Mesendoderm (in vitro differentiated cells): ENCODE results near the gene SHD. TPM values are rescaled to one million over a fixed set of nuclear protein-coding genes. Genes with fewer than 3 reads are reported as not detected.
"Not testable (repeated sequence)": the region's sequence is repeated elsewhere in the genome, so short reads cannot be mapped to it uniquely, and the experiment has no call there.

Source experiments
- DNase-seq: peaks from one replicate; pipeline ENCODE4 v3.0.0; 2013
- H2AK5ac ChIP-seq: 2 replicates; pipeline ENCODE4 v1.6.1; 2013; ENCODE audit warnings: low read length, inconsistent platforms
- H2BK120ac ChIP-seq: 2 replicates; pipeline ENCODE4 v1.6.1; 2013; ENCODE audit warnings: low read depth, mild to moderate bottlenecking, low read length, moderate library complexity, mixed read lengths
- H2BK15ac ChIP-seq: replicated peaks from 2 replicates; pipeline ENCODE4 v1.6.1; 2013; ENCODE audit warnings: low read depth, mild to moderate bottlenecking, moderate library complexity
- H2BK5ac ChIP-seq: 2 replicates; pipeline ENCODE4 v1.6.1; 2013; ENCODE audit warnings: low read length, inconsistent platforms
- H3K18ac ChIP-seq: 2 replicates; pipeline ENCODE4 v1.6.1; 2013; ENCODE audit warnings: mild to moderate bottlenecking, low read length, mixed read lengths
- H3K23ac ChIP-seq: one replicate; pipeline ENCODE4 v1.6.1; 2013; ENCODE audit warnings: low read length
- H3K27ac ChIP-seq: 2 replicates; pipeline ENCODE4 v1.5.1; 2013; ENCODE audit warnings: low read depth, mild to moderate bottlenecking, inconsistent platforms, low read length, moderate library complexity
- H3K27me3 ChIP-seq: 2 replicates; pipeline ENCODE4 v1.6.1; 2013; ENCODE audit warnings: low read length, control low read depth, mild to moderate bottlenecking, inconsistent platforms; ENCODE audit not compliant: insufficient read depth, poor library complexity
- H3K36me3 ChIP-seq: 2 replicates; pipeline ENCODE4 v1.6.1; 2013; ENCODE audit warnings: low read length, inconsistent platforms; ENCODE audit not compliant: control insufficient read depth, insufficient read depth
- H3K4ac ChIP-seq: one replicate; pipeline ENCODE4 v1.6.1; 2013; ENCODE audit warnings: low read depth, mild to moderate bottlenecking, low read length, moderate library complexity
- H3K4me1 ChIP-seq: 2 replicates; pipeline ENCODE4 v1.6.1; 2013; ENCODE audit warnings: low read depth, low read length, inconsistent platforms; ENCODE audit not compliant: control insufficient read depth
- H3K4me2 ChIP-seq: 2 replicates; pipeline ENCODE4 v1.6.1; 2013; ENCODE audit warnings: low read length
- H3K4me3 ChIP-seq: 2 replicates; pipeline ENCODE4 v1.5.1; 2013; ENCODE audit warnings: mild to moderate bottlenecking, low read length
- H3K56ac ChIP-seq: one replicate; pipeline ENCODE4 v1.6.1; 2013; ENCODE audit warnings: low read length
- H3K79me1 ChIP-seq: 2 replicates; pipeline ENCODE4 v1.6.1; 2013; ENCODE audit warnings: low read length, inconsistent platforms
- H3K79me2 ChIP-seq: 2 replicates; pipeline ENCODE4 v1.6.1; 2013; ENCODE audit warnings: mild to moderate bottlenecking, low read length; ENCODE audit not compliant: control insufficient read depth, insufficient read depth
- H3K9ac ChIP-seq: 2 replicates; pipeline ENCODE4 v1.6.1; 2013; ENCODE audit warnings: low read length, inconsistent platforms
- H4K5ac ChIP-seq: one replicate; pipeline ENCODE4 v1.6.1; 2013; ENCODE audit warnings: low read length
- H4K8ac ChIP-seq: one replicate; pipeline ENCODE4 v1.6.1; 2013; ENCODE audit warnings: low read depth, mild to moderate bottlenecking, control low read depth, low read length, moderate library complexity
- WGBS: extraction: QIAGEN DNeasy Blood & Tissue Kit; methylation state at CpG from one replicate; pipeline ENCODE4 v1.1.7; 2013; ENCODE audit warnings: low lambda C conversion rate, missing lambda C conversion rate; ENCODE audit not compliant: insufficient coverage; ENCODE audit errors: extremely low coverage; 5-methylcytosine and 5-hydroxymethylcytosine counted together
- polyA plus RNA-seq, 2 experiments: library from polyadenylated mRNA; stranded (reverse); fragments of 200-250 nt; gene quantifications; one replicate each; pipeline ENCODE4 v1.2.3, GENCODE V29; 2013

The SHD gene, protein sequence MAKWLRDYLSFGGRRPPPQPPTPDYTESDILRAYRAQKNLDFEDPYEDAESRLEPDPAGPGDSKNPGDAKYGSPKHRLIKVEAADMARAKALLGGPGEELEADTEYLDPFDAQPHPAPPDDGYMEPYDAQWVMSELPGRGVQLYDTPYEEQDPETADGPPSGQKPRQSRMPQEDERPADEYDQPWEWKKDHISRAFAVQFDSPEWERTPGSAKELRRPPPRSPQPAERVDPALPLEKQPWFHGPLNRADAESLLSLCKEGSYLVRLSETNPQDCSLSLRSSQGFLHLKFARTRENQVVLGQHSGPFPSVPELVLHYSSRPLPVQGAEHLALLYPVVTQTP
- polyA plus RNA-seq (2013, experiment 1 of 2), result 0.42 TPM
- 0.76 TPM for polyA plus RNA-seq (2013, experiment 2 of 2)

DNA sequence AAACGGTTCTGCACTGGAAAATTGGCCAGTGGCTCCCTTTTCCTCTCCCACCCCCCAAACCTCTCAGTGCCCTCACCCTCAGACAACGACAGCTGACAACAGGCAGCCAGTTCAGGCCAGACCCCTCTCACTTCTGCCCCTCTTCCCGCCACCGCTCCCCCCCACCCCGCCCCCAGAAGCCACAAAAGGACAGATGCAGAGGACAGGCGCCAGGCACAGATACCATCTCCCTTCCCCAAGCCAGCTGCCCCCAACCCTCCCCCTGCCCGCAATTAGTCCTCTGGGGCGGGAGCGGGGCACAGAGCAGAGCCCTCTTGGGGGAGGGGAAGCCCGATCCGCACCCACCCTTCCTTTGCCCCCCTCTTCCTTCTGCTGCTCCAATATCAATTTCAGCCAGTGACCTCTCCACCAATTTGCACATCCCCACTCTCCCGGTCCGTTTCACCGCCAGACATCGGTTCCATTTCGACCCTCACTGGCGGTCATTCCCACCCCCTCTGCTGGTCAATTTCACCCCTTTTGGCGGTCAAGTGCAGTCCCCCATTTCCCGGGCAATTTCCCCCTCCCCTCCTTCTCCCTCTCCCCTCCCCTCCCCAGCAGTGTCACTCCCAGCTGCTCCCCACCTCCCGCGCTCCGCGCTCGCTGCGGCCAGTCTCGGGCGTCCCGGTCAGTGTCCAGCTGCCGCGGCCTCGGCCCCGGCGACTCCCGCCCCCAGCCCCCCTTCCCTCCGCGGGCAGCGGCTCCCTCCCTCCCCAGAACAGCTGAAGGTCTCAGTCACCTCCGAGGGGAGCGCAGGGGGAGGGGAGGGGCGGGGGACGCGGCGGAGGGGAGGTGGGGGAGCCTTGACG lies at the start of gene SHD:
TSS of gene SHD (plus strand) at position 848 of the 848 bp plus-strand sequence. CDS start 798 bp downstream, outside the sequence.
- peak; percentile 41 for DNase-seq
- Histone ChIP-seq H2BK5ac (no peak within 1 kb of the TSS), H3K4me2 (peak within 1 kb of the TSS; percentile 64), H2BK15ac (no peak within 1 kb of the TSS), H3K4me1 (no peaks in the 10 kb centered on the region), H3K4ac (no peak within 1 kb of the TSS), H4K5ac (no peak within 1 kb of the TSS), H2BK120ac (no peak within 1 kb of the TSS), H4K8ac (no peak within 1 kb of the TSS), H3K9ac (peak within 1 kb of the TSS; percentile 45), H3K79me2 (no peaks in the 10 kb centered on the region), H3K36me3 (no peaks in the 10 kb centered on the region), H3K27ac (no peak within 1 kb of the TSS), H3K18ac (peak within 1 kb of the TSS; percentile 47), H3K23ac (no peak within 1 kb of the TSS), H3K79me1 (no peaks in the 10 kb centered on the region), H3K27me3 (peaks cover 8% of the 10 kb centered on the region), H3K56ac (peak within 1 kb of the TSS; percentile 72), H2AK5ac (no peak within 1 kb of the TSS), H3K4me3 (peak within 1 kb of the TSS; percentile 24)
- WGBS, result no CpG with 5 or more reads among the region's 44 CpGs

DNA sequence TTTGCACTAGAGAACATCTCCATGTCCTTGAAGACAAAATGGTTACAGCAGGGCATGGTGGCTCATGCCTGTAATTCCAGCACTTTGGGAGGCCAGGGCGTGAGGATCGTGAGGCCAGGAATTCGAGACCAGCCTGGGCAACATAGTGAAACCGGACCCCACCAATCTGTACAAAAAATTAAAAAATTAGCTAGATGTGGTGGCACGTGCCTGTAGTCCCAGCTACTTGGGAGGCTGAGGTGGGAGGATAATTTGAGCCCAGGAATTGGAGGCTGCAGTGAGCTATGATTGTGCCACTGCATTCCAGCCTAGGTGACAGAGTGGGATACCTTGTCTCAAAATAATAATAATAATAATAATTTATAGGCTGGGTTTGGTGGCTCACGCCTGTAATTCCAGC lies 48.8 kb upstream of the SHD start:
- not testable (repeated sequence) for H4K8ac ChIP-seq, H4K5ac ChIP-seq, H3K79me2 ChIP-seq, DNase-seq, H3K4me2 ChIP-seq, H3K4me1 ChIP-seq, H2BK120ac ChIP-seq, H3K9ac ChIP-seq, H3K4ac ChIP-seq, H3K27me3 ChIP-seq, H3K4me3 ChIP-seq, H3K79me1 ChIP-seq, H3K36me3 ChIP-seq, H3K27ac ChIP-seq, H3K56ac ChIP-seq, H3K18ac ChIP-seq, H2BK5ac ChIP-seq, H3K23ac ChIP-seq, H2AK5ac ChIP-seq, H2BK15ac ChIP-seq
- no CpG with 5 or more reads among the region's 6 CpGs for WGBS

DNA sequence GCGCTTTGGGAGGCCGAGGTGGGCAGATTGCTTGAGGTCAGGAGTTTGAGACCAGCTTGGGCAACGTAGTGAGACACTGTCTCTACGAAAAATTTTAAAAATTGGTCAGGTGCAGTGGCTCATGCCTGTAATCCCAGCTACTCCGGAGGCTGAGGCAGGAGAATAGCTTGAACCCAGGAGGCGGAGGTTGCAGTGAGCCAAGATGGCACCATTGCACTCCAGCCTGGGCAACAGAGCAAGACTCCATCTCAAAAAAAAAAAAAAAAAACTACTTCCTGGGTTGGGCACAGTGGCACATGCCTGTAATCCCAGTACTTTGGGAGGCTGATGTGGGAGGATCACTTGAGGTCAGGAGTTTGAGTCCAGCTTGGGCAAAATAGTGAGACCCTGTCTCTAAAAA lies 47.5 kb upstream of the SHD start:
- H3K36me3 ChIP-seq, H2BK15ac ChIP-seq: not testable (repeated sequence)

DNA sequence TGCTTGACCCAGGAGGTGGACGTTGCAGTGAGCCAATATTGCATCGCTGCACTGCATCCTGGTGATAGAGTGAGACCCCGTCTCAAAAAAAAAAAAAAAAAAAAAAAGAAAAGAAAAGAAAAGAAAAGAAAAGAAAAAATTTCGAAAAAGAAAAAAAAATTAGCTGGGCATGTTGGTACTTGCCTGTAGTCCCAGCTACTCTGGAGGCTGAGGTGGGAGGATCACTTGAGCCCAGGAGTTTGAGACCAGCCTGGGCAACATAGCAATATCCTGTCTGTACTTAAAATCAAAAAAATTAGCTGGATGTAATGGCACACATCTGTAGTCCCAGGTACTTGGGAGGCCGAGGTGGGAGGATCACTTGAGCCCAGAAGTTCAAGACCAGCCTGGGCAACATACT lies 46.9 kb upstream of the SHD start:
- H3K4ac ChIP-seq, H3K18ac ChIP-seq, H3K4me2 ChIP-seq, H2BK120ac ChIP-seq, H3K79me1 ChIP-seq, H2BK15ac ChIP-seq, H3K23ac ChIP-seq, H3K4me1 ChIP-seq, DNase-seq, H3K56ac ChIP-seq, H4K5ac ChIP-seq, H2AK5ac ChIP-seq, H3K79me2 ChIP-seq, H3K27me3 ChIP-seq, H4K8ac ChIP-seq, H3K27ac ChIP-seq, H3K9ac ChIP-seq, H3K4me3 ChIP-seq, H2BK5ac ChIP-seq, H3K36me3 ChIP-seq: not testable (repeated sequence)
- WGBS, result no CpG with 5 or more reads among the region's 5 CpGs

More for the DNA sequence above, 47.5 kb upstream of the SHD start:
- H4K5ac ChIP-seq, H3K4me3 ChIP-seq, H2BK120ac ChIP-seq, DNase-seq, H2AK5ac ChIP-seq, H3K23ac ChIP-seq, H3K27ac ChIP-seq, H3K9ac ChIP-seq, H4K8ac ChIP-seq, H3K79me1 ChIP-seq, H3K4me2 ChIP-seq, H3K79me2 ChIP-seq, H3K4ac ChIP-seq, H3K18ac ChIP-seq, H3K56ac ChIP-seq, H3K27me3 ChIP-seq, H3K4me1 ChIP-seq, H2BK5ac ChIP-seq: not testable (repeated sequence)
- no CpG with 5 or more reads among the region's 6 CpGs for WGBS

DNA sequence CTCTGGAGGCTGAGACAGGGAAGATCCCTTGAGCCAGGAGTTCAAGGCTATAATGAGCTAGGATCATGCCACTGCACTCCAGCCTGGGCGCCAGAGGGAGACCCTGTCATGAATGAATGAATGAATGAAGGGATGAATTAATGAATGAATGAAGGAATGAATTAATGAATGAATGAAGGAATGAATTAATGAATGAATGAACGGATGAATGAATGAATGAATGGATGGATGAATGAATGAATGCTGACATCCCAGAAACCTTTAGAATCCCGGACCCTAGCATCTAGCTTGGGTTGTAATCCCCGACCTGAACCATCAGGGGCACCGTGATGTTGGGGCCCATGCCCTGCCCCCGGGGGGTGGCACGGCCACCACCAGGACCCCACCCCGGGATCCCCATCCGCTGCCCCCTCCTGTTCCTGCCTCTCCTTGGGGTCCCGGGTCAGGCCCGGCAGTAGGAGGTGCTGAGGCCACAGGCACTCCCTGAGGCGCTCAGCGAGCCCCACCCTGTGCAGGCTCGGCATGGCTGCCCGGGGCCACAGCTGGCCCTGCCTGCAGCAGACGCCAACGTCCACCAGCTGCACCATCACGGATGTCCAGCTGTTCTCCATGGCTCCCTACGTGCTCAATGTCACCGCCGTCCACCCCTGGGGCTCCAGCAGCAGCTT lies 46.3 kb upstream of the SHD start:
- Histone ChIP-seq H3K4ac (no peak overlapping the region), H3K27ac (no peak overlapping the region), H3K4me2 (no peak overlapping the region), H3K27me3 (no peaks in the 10 kb centered on the region), H4K5ac (no peak overlapping the region), H3K4me3 (no peak overlapping the region), H3K18ac (no peak overlapping the region), H3K79me1 (no peaks in the 10 kb centered on the region), H3K4me1 (no peaks in the 10 kb centered on the region), H2AK5ac (no peak overlapping the region), H3K56ac (no peak overlapping the region), H3K9ac (no peak overlapping the region), H2BK15ac (no peak overlapping the region), H3K79me2 (no peaks in the 10 kb centered on the region), H2BK120ac (no peak overlapping the region), H2BK5ac (no peak overlapping the region), H4K8ac (no peak overlapping the region), H3K23ac (no peak overlapping the region), H3K36me3 (no peaks in the 10 kb centered on the region)
- 89% methylated on average over 1 of the region's 21 CpGs for WGBS
- no peak for DNase-seq
